ENCODE measurements around the gene CTH.
"Not testable (repeated sequence)": the region's sequence is repeated elsewhere in the genome, so short reads cannot be mapped to it uniquely, and the experiment has no call there.

Gene CTH

DNA sequence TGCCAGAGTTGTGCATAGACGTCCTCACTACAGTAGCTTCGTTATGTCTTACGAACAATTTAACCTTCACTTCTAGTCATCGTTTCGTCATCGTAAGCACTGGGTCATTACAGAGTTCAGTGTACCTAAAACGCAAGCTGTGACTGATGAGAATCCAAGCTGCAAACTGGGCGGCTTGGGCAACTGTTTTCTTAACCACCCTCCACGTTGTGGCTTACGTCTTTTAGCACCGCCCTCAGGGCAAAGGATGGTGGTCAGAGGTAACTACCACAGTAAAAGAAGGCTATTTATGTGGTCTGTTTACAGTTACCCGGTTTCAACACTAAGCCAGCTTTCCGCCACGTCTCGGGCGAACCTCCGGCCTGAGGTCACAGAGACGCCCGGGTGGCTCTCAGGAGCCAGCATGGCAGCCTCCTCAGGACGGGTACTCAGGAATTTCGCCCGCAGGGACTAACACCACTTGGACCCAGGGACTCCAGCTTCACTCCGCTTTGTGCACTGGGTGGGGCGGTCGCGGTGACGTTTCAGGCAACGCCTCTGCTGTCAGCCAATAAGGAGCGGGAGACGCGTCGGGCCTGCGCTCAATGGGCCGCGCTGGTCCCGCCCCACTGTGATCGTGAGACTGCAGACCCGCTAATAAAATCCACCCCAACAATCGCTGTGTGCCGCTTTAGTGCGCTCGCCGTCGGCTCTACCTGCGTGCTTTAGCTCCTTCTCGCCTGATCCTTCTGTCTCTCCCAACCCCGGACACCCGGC lies at the start of gene CTH:
TSS of gene CTH (plus strand) at position 665 of the 756 bp plus-strand sequence. CDS start 148 bp downstream, outside the sequence.
- Histone ChIP-seq H3K4me1 (ENCODE audit: control insufficient read depth, insufficient read depth, low read length) (peaks cover 2% of the 10 kb centered on the region), H3K36me3 (ENCODE audit: control insufficient read depth in 2 of 2, insufficient read depth in 2 of 2, low read length in 2 of 2) (no peaks in the 10 kb centered on the region), H3K9me3 (ENCODE audit: control insufficient read depth in 2 of 2, low read length in 2 of 2) (no peaks in the 10 kb centered on the region), H3K27me3 (ENCODE audit: control insufficient read depth in 1 of 2, insufficient read depth in 2 of 2, low read length in 2 of 2) (no peaks in the 10 kb centered on the region), H3K9ac (ENCODE audit: low read length in 2 of 2) (peak within 1 kb of the TSS; percentile 57 to 98), H3K4me3 (ENCODE audit: low read length in 2 of 2) (peak within 1 kb of the TSS; percentile 90 to 97), H3K27ac (ENCODE audit: low read length) (peak within 1 kb of the TSS; percentile 97)

DNA sequence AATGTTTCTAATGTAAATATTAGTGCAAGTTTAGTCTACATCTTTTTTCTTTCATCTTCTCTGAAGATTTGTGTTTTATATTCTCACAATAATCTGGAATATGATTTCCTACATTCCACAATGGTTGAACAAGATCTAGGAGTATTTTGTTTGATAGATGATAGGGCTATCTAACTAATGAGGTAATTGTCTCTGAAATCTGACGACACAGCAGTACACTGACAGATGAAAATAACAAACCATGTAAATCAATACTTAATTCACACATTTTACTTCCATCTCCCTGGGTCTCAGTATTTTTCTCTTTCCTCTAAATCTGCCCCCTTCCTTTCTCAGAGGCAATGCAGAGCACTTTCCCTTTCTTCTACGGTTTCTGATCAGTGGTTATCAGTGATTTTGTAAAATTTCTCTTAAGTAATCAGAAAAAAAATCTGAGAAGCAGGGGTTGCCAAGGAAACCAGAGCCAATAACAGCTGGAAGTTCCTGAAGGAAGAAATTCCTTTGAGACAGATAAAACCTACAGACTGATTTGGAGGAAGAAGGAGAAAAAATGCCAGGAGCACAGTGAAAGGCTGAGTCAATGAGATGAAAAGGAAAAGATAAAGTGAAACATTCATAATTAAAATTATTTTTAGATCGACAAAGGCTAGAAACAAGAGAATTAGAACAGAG lies 49.2 kb upstream of the CTH start:
- Histone ChIP-seq H3K9me3 (ENCODE audit: control insufficient read depth in 2 of 2, low read length in 2 of 2) (no peaks in the 10 kb centered on the region), H3K27me3 (ENCODE audit: control insufficient read depth in 1 of 2, insufficient read depth in 2 of 2, low read length in 2 of 2) (no peaks in the 10 kb centered on the region), H3K36me3 (ENCODE audit: control insufficient read depth in 2 of 2, insufficient read depth in 2 of 2, low read length in 2 of 2) (peaks cover 0 to 4% of the 10 kb centered on the region in 2 donors), H3K4me3 (ENCODE audit: low read length in 2 of 2) (no peak overlapping the region), H3K4me1 (ENCODE audit: control insufficient read depth, insufficient read depth, low read length) (no peaks in the 10 kb centered on the region), H3K27ac (ENCODE audit: low read length) (no peak overlapping the region), H3K9ac (ENCODE audit: low read length in 2 of 2) (no peak overlapping the region)

DNA sequence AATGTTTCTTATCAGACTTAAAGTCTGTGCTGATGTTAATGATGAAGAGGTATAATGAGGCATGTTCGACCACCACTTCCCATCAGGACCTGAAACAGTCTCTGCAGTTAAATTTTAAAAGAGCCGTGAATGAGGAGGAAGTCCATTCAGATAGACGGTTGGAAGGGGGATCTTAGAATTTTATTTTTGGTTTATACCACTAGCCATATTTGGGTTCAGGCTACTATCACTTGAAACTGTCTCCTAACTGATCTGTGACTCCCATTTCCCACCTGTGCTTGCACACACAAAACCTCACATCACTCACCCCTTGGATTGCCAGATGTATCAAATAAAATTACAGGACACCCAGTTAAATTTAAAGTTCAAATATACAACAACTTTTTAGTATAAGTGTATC lies 46.6 kb upstream of the CTH start:
- Histone ChIP-seq H3K36me3 (ENCODE audit: control insufficient read depth in 2 of 2, insufficient read depth in 2 of 2, low read length in 2 of 2) (peaks cover 0 to 4% of the 10 kb centered on the region in 2 donors), H3K9me3 (ENCODE audit: control insufficient read depth in 2 of 2, low read length in 2 of 2) (no peaks in the 10 kb centered on the region), H3K27ac (ENCODE audit: low read length) (no peak overlapping the region), H3K9ac (ENCODE audit: low read length in 2 of 2) (no peak overlapping the region), H3K4me1 (ENCODE audit: control insufficient read depth, insufficient read depth, low read length) (no peaks in the 10 kb centered on the region), H3K4me3 (ENCODE audit: low read length in 2 of 2) (no peak overlapping the region), H3K27me3 (ENCODE audit: control insufficient read depth in 1 of 2, insufficient read depth in 2 of 2, low read length in 2 of 2) (no peaks in the 10 kb centered on the region)

DNA sequence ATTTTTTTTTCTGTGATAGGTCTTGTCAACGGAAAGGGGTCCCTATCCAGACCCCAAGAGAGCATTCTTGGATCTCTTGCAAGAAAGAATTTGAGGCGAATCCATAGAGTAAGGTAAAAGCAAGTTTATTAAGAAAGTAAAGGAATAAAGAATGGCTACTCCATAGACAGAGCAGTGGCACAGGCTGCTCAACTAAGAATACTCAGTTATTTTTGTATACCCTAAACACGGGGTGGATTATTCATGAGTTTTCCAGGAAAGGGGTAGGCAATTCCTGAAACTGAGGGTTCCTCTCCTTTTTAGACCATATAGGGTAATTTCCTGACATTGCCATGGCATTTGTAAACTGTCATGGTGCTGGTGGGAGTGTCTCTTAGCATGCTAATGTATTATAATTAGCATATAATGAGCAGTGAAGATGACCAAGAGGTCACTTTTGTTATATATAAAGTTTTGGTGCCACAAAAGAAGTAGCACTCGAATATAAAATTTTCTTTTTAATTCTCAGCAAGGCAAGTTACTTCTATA lies 44.6 kb upstream of the CTH start:
- H3K9me3 ChIP-seq (ENCODE audit: control insufficient read depth in 2 of 2, low read length in 2 of 2) = not testable (repeated sequence)

DNA sequence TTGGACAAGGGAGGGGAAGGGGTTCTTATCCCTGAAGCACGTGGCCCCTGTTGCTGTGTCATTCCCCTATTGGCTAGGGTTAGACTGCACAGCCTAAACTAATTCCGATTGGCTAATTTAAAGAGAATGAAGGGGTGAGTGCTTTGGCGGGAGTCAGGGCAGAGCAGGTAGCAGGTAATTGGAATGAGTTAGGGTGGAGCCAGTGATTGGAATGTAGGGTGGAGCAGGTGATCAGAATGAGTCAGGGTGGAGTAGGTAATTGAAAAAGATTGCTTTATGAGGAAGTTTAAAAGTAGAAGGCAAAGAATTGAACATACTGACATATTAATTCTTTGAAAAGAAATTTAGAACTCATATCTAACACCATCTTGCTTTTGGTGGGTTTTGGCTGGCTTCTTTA lies 44.1 kb upstream of the CTH start:
- H3K27ac ChIP-seq (ENCODE audit: low read length); H3K4me3 ChIP-seq (ENCODE audit: low read length in 2 of 2); H3K27me3 ChIP-seq (ENCODE audit: control insufficient read depth in 1 of 2, insufficient read depth in 2 of 2, low read length in 2 of 2); H3K36me3 ChIP-seq (ENCODE audit: control insufficient read depth in 2 of 2, insufficient read depth in 2 of 2, low read length in 2 of 2); H3K9me3 ChIP-seq (ENCODE audit: control insufficient read depth in 2 of 2, low read length in 2 of 2); H3K4me1 ChIP-seq (ENCODE audit: control insufficient read depth, insufficient read depth, low read length); H3K9ac ChIP-seq (ENCODE audit: low read length in 2 of 2): not testable (repeated sequence)

More for the DNA sequence above, 44.6 kb upstream of the CTH start:
- H3K27me3 ChIP-seq (ENCODE audit: control insufficient read depth in 1 of 2, insufficient read depth in 2 of 2, low read length in 2 of 2); H3K4me1 ChIP-seq (ENCODE audit: control insufficient read depth, insufficient read depth, low read length); H3K36me3 ChIP-seq (ENCODE audit: control insufficient read depth in 2 of 2, insufficient read depth in 2 of 2, low read length in 2 of 2); H3K9ac ChIP-seq (ENCODE audit: low read length in 2 of 2); H3K27ac ChIP-seq (ENCODE audit: low read length); H3K4me3 ChIP-seq (ENCODE audit: low read length in 2 of 2): not testable (repeated sequence)

DNA sequence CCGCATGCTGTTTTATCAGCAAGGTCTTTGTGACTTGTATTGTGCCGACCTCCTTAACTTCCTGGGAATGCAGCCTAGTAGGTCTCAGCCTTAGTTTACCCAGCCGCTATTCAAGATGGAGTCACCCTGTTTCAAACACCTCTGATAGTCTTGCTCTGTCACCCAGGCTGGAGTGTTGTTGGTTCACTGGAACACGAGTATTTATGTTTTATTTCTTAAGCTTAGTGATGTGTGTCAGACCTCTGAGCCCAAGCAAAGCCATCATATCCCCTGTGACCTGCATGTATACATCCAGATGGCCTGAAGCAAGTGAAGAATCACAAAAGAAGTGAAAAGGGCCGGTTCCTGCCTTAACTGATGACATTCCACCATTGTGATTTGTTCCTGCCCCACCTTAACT lies 43.7 kb upstream of the CTH start:
- not testable (repeated sequence) for H3K36me3 ChIP-seq (ENCODE audit: control insufficient read depth in 2 of 2, insufficient read depth in 2 of 2, low read length in 2 of 2); H3K27me3 ChIP-seq (ENCODE audit: control insufficient read depth in 1 of 2, insufficient read depth in 2 of 2, low read length in 2 of 2); H3K27ac ChIP-seq (ENCODE audit: low read length); H3K4me3 ChIP-seq (ENCODE audit: low read length in 2 of 2); H3K4me1 ChIP-seq (ENCODE audit: control insufficient read depth, insufficient read depth, low read length); H3K9me3 ChIP-seq (ENCODE audit: control insufficient read depth in 2 of 2, low read length in 2 of 2); H3K9ac ChIP-seq (ENCODE audit: low read length in 2 of 2)

DNA sequence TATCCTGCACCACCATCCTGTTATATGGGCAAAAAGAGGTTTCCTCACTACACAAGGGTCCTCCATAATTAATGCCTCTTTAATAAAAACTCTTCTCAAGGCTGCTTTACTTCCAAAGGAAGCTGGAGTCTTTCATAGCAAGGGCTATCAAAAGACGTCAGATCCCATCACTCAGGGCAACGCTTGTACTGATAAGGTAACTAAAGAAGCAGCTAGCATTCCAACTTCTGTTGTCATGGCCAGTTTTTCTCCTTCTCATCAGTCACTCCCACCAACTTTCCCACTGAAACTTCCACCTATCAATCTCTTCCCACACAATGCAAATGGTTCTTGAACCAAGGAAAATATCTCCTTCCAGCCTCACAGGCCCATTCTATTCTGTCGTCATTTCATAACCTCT lies 39.5 kb upstream of the CTH start:
- not testable (repeated sequence) for H3K36me3 ChIP-seq (ENCODE audit: control insufficient read depth in 2 of 2, insufficient read depth in 2 of 2, low read length in 2 of 2); H3K9me3 ChIP-seq (ENCODE audit: control insufficient read depth in 2 of 2, low read length in 2 of 2); H3K27me3 ChIP-seq (ENCODE audit: control insufficient read depth in 1 of 2, insufficient read depth in 2 of 2, low read length in 2 of 2); H3K4me3 ChIP-seq (ENCODE audit: low read length in 2 of 2); H3K4me1 ChIP-seq (ENCODE audit: control insufficient read depth, insufficient read depth, low read length); H3K9ac ChIP-seq (ENCODE audit: low read length in 2 of 2); H3K27ac ChIP-seq (ENCODE audit: low read length)

DNA sequence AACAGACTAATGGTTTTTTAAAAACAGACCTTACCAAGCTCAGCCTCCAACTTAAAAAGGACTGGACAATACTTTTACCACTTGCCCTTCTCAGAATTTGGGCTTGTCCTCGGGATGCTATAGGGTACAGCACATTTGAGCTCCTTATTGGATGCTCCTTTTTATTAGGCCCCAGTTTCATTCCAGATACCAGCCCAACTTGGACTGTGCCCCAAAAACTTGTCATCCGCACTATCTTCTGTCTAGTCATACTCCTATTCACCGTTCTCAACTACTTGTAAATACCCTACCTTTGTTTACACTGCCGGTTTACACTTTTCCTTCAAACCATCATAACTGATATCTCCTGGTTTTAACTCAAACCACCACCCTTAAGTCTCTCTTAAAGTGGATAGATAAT lies 38.6 kb upstream of the CTH start:
- Histone ChIP-seq H3K27ac (ENCODE audit: low read length) (no peak overlapping the region), H3K4me1 (ENCODE audit: control insufficient read depth, insufficient read depth, low read length) (no peaks in the 10 kb centered on the region), H3K27me3 (ENCODE audit: control insufficient read depth in 1 of 2, insufficient read depth in 2 of 2, low read length in 2 of 2) (no peaks in the 10 kb centered on the region), H3K36me3 (ENCODE audit: control insufficient read depth in 2 of 2, insufficient read depth in 2 of 2, low read length in 2 of 2) (no peaks in the 10 kb centered on the region), H3K4me3 (ENCODE audit: low read length in 2 of 2) (no peak overlapping the region), H3K9ac (ENCODE audit: low read length in 2 of 2) (no peak overlapping the region), H3K9me3 (ENCODE audit: control insufficient read depth in 2 of 2, low read length in 2 of 2) (no peaks in the 10 kb centered on the region)

DNA sequence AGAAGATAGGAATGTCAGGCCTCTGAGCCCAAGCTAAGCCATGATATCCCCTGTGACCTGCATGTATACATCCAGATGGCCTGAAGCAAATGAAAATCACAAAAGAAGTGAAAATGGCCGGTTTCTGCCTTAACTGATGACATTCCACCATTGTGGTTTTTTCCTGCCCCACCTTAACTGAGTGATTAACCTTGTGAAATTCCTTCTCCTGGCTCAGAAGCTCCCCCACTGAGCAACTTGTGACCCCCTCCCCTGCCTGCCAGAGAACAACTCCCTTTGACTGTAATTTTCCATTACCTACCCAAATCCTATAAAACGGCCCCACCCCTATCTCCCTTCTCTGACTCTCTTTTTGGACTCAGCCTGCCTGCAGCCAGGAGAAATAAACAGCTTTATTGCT lies 37.5 kb upstream of the CTH start:
- H3K4me1 ChIP-seq (ENCODE audit: control insufficient read depth, insufficient read depth, low read length); H3K27me3 ChIP-seq (ENCODE audit: control insufficient read depth in 1 of 2, insufficient read depth in 2 of 2, low read length in 2 of 2); H3K9ac ChIP-seq (ENCODE audit: low read length in 2 of 2); H3K27ac ChIP-seq (ENCODE audit: low read length); H3K4me3 ChIP-seq (ENCODE audit: low read length in 2 of 2); H3K36me3 ChIP-seq (ENCODE audit: control insufficient read depth in 2 of 2, insufficient read depth in 2 of 2, low read length in 2 of 2); H3K9me3 ChIP-seq (ENCODE audit: control insufficient read depth in 2 of 2, low read length in 2 of 2): not testable (repeated sequence)

DNA sequence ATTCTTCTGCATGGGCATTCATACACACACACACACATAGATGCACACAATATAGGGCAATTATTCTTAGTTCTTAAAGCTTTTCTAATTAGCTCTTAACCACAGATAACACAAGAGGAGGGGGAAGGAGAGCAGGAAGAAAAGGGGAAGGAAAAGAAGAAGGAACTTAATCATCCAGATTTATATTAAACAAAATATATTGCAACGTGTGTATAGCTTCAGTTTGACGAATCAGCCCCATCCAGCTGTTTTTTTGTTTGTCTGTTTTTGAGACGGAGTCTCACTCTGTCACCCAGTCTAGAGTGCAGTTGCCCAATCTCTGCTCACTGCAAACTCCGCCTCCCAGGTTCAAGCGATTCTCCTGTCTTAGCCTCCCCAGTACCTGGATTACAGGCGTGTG lies 34.9 kb upstream of the CTH start:
- Histone ChIP-seq H3K27ac (ENCODE audit: low read length) (no peak overlapping the region), H3K4me1 (ENCODE audit: control insufficient read depth, insufficient read depth, low read length) (no peaks in the 10 kb centered on the region), H3K9ac (ENCODE audit: low read length in 2 of 2) (no peak overlapping the region), H3K9me3 (ENCODE audit: control insufficient read depth in 2 of 2, low read length in 2 of 2) (no peaks in the 10 kb centered on the region), H3K4me3 (ENCODE audit: low read length in 2 of 2) (no peak overlapping the region), H3K27me3 (ENCODE audit: control insufficient read depth in 1 of 2, insufficient read depth in 2 of 2, low read length in 2 of 2) (no peaks in the 10 kb centered on the region), H3K36me3 (ENCODE audit: control insufficient read depth in 2 of 2, insufficient read depth in 2 of 2, low read length in 2 of 2) (no peaks in the 10 kb centered on the region)

DNA sequence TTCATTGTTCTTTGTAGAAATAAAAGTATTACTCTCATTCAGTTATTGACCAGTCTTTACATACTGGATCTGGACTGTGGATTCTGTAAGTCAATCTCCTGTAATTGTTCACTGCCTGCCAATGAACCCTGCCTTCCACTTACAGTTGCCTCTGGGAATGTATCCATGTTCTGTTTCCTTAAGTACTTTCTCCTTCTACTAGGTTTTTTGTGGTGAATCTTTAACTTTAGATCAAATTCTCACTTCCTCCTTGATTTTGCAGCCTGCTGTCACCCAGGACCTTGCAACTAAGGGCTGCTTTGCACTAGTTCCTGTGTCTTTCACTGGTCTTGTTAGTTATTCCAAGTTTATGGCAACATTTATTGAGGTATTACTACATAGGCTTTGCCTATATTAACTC lies 28.4 kb upstream of the CTH start:
- no peaks in the 10 kb centered on the region for H3K27me3 ChIP-seq (ENCODE audit: control insufficient read depth in 1 of 2, insufficient read depth in 2 of 2, low read length in 2 of 2)
- H3K4me3 ChIP-seq (ENCODE audit: low read length in 2 of 2) = no peak overlapping the region
- H3K4me1 ChIP-seq (ENCODE audit: control insufficient read depth, insufficient read depth, low read length) = no peaks in the 10 kb centered on the region
- no peak overlapping the region for H3K27ac ChIP-seq (ENCODE audit: low read length)
- H3K36me3 ChIP-seq (ENCODE audit: control insufficient read depth in 2 of 2, insufficient read depth in 2 of 2, low read length in 2 of 2) = no peaks in the 10 kb centered on the region
- no peaks in the 10 kb centered on the region for H3K9me3 ChIP-seq (ENCODE audit: control insufficient read depth in 2 of 2, low read length in 2 of 2)
- no peak overlapping the region for H3K9ac ChIP-seq (ENCODE audit: low read length in 2 of 2)

All from stomach smooth muscle (tissue), 2 donors.